A549 (cell line): ENCODE results near the gene SMIM27. TPM values are rescaled to one million over a fixed set of nuclear protein-coding genes. Genes with fewer than 3 reads are reported as not detected.

Experiments used
- ATAC-seq, 2 experiments: fragments of 200-7000 bp in 1 of 2; fragments of >200 bp in 1 of 2; cut with Nextera tagmentation in 1 of 2; cut with Tn5 transposase in 1 of 2; 3 replicates each; pipeline versions ENCODE4 v1.8.0 to v1.9.1; 2018 to 2020; ENCODE audit warnings: mild to moderate bottlenecking in 1 of 2, moderate library complexity in 1 of 2
- CTCF ChIA-PET: fragments of 300-600 bp; sonication (Branson Sonifier 250); formaldehyde crosslinking; extraction: SDS; loops from one replicate; lab custom pipeline; 2021; ENCODE audit warnings: antibody characterized with exemption, inconsistent platforms; lab: Yijun Ruan, JAX
- POLR2A ChIA-PET: fragments of 350-600 bp; formaldehyde crosslinking; extraction: SDS; loops from one replicate; lab custom pipeline; 2021; ENCODE audit warnings: antibody characterized with exemption, inconsistent platforms; lab: Yijun Ruan, JAX
- DNase-seq, 2 experiments: peaks; one replicate each; pipeline versions ENCODE4 v3.0.0 to v3.0.0-alpha.2; 2011 to 2016; ENCODE audit warnings: low read depth in 1 of 2, low spot score in 1 of 2
- FAIRE-seq: peaks from 2 replicates; lab custom pipeline; 2011; peaks lifted over from hg19 to GRCh38; lab: Jason Lieb, UNC
- H3K27ac ChIP-seq, 2 experiments: fragments of >200 bp; sonication (Bioruptor Twin); formaldehyde crosslinking; 3 replicates each; pipeline ENCODE4 v1.5.1; 2016 to 2017
- H3K4me1 ChIP-seq: fragments of >200 bp; sonication (Bioruptor Twin); formaldehyde crosslinking; 3 replicates; pipeline ENCODE4 v1.6.1; 2016
- H3K4me2 ChIP-seq: fragments of >200 bp; sonication (Bioruptor Twin); formaldehyde crosslinking; 3 replicates; pipeline ENCODE4 v1.6.1; 2016
- H3K4me3 ChIP-seq: fragments of >200 bp; sonication (Bioruptor Twin); formaldehyde crosslinking; 3 replicates; pipeline ENCODE4 v1.5.1; 2016
- H3K9me3 ChIP-seq: fragments of >200 bp; sonication (Bioruptor Twin); formaldehyde crosslinking; 3 replicates; pipeline ENCODE4 v1.6.1; 2016
- CBX2 ChIP-seq: fragments of 200-600 bp; sonication (generic); IDR thresholded peaks from 2 replicates; pipeline ENCODE4 v1.6.1; 2016; ENCODE audit warnings: low read depth, mild to moderate bottlenecking, borderline replicate concordance
- CEBPB ChIP-seq, 2 experiments: fragments of >200 bp in 1 of 2; sonication (Bioruptor Twin) in 1 of 2; formaldehyde crosslinking in 1 of 2; IDR thresholded peaks; 2 replicates each; pipeline ENCODE4 v1.6.1; 2012 to 2016
- CHD2 ChIP-seq: fragments of 150-350 bp; IDR thresholded peaks from 2 replicates; pipeline ENCODE4 v1.6.1; 2014; ENCODE audit warnings: low read length; ENCODE audit not compliant: partially characterized antibody
- EHF ChIP-seq: fragments of 250-450 bp; sonication (Bioruptor Pico); IDR thresholded peaks from 2 replicates; pipeline ENCODE4 v1.5.0; 2020; ENCODE audit warnings: mild to moderate bottlenecking
- ELK1 ChIP-seq: fragments of 150-350 bp; IDR thresholded peaks from 2 replicates; pipeline ENCODE4 v1.6.1; 2014; ENCODE audit warnings: low read depth, mild to moderate bottlenecking, low read length
- ESRRA ChIP-seq: fragments of 150-350 bp; IDR thresholded peaks from 2 replicates; pipeline ENCODE4 v1.6.1; 2014; ENCODE audit warnings: mild to moderate bottlenecking, low read length, borderline replicate concordance
- FOSL2 ChIP-seq, 2 experiments: fragments of 450-650 bp in 1 of 2; fragments of >200 bp in 1 of 2; sonication (Bioruptor Twin) in 1 of 2; formaldehyde crosslinking; IDR thresholded peaks; 2 replicates each; pipeline versions ENCODE4 v1.5.0 to v1.6.1; 2016 to 2020; ENCODE audit warnings: mild to moderate bottlenecking in 1 of 2, moderate library complexity in 1 of 2
- FOXS1 ChIP-seq: fragments of 250-450 bp; sonication (Bioruptor Pico); IDR thresholded peaks from 2 replicates; pipeline ENCODE4 v1.5.0; 2020; ENCODE audit warnings: mild to moderate bottlenecking, moderate library complexity
- GATA3 ChIP-seq: IDR thresholded peaks from 2 replicates; pipeline ENCODE4 v1.6.1; 2012; ENCODE audit warnings: borderline replicate concordance
- HDAC2 ChIP-seq: fragments of 200-600 bp; sonication (generic); IDR thresholded peaks from 2 replicates; pipeline ENCODE4 v1.6.1; 2016
- HOXB13 ChIP-seq: fragments of 250-450 bp; sonication (Bioruptor Pico); IDR thresholded peaks from 2 replicates; pipeline ENCODE4 v1.5.0; 2020; ENCODE audit warnings: low read depth, mild to moderate bottlenecking, moderate library complexity
- JUN ChIP-seq, 2 experiments: fragments of >200 bp; sonication (Bioruptor Twin); formaldehyde crosslinking; IDR thresholded peaks; 2 replicates in 1 of 2; 3 replicates in 1 of 2; pipeline ENCODE4 v1.6.1; 2016 to 2017
- KDM1A ChIP-seq: fragments of 200-600 bp; sonication (generic); IDR thresholded peaks from 2 replicates; pipeline ENCODE4 v1.6.1; 2016; ENCODE audit warnings: low read depth, mild to moderate bottlenecking
- MAZ ChIP-seq: fragments of 150-350 bp; IDR thresholded peaks from 2 replicates; pipeline ENCODE4 v1.6.1; 2014; ENCODE audit warnings: antibody characterized with exemption, low read depth, low read length, borderline replicate concordance
- RAD21 ChIP-seq, 2 experiments: fragments of >200 bp in 1 of 2; sonication (Bioruptor Twin) in 1 of 2; formaldehyde crosslinking in 1 of 2; IDR thresholded peaks in 1 of 2; conservative IDR thresholded peaks in 1 of 2; 2 replicates in 1 of 2; 3 replicates in 1 of 2; pipeline ENCODE4 v1.6.1; 2012 to 2018; ENCODE audit warnings: inconsistent platforms in 1 of 2
- RCOR1 ChIP-seq: fragments of 150-350 bp; IDR thresholded peaks from 2 replicates; pipeline ENCODE4 v1.6.1; 2014; ENCODE audit warnings: antibody characterized with exemption, low read length, low read depth
- RNF2 ChIP-seq: fragments of 200-600 bp; sonication (generic); IDR thresholded peaks from 2 replicates; pipeline ENCODE4 v1.6.1; 2016; ENCODE audit warnings: low read depth, mild to moderate bottlenecking, antibody characterized with exemption, moderate library complexity, borderline replicate concordance
- SMC3 ChIP-seq: fragments of >200 bp; sonication (Bioruptor Twin); formaldehyde crosslinking; IDR thresholded peaks from 3 replicates; pipeline ENCODE4 v1.6.1; 2018; ENCODE audit warnings: inconsistent platforms
- SREBF2 ChIP-seq: fragments of 450-650 bp; IDR thresholded peaks from 2 replicates; pipeline ENCODE4 v1.6.1; 2014; ENCODE audit warnings: mild to moderate bottlenecking, moderate library complexity
- TP53 ChIP-seq: fragments of 250-450 bp; sonication (Bioruptor Pico); IDR thresholded peaks from 2 replicates; pipeline ENCODE4 v1.5.0; 2021; ENCODE audit warnings: mild to moderate bottlenecking, moderate library complexity
- ZC3H11A ChIP-seq: fragments of 450-650 bp; IDR thresholded peaks from 2 replicates; pipeline ENCODE4 v1.6.1; 2014; ENCODE audit warnings: antibody characterized with exemption, mild to moderate bottlenecking
- ZSCAN20 ChIP-seq: fragments of 250-450 bp; sonication (Bioruptor Pico); IDR thresholded peaks from 2 replicates; pipeline ENCODE4 v1.8.0; 2022; ENCODE audit warnings: mild to moderate bottlenecking, moderate library complexity
- WGBS: methylation state at CpG from one replicate; pipeline ENCODE4 v1.1.6; 2017; ENCODE audit errors: missing lambda C conversion rate; 5-methylcytosine and 5-hydroxymethylcytosine counted together
- polyA plus RNA-seq, 4 experiments: library from polyadenylated mRNA; depleted of rRNA in 3 of 4; stranded (reverse); fragments of >200 nt; fragmentation: RNase III in 1 of 4; extraction: RNeasy Plus Mini Kit Qiagen cat#74134 plus additional on column Dnase treatment in 1 of 4; gene quantifications; 2 replicates in 3 of 4; 3 replicates in 1 of 4; pipeline ENCODE4 v1.2.3, GENCODE V29; 2011 to 2017

Gene SMIM27
- polyA plus RNA-seq, 2 of the 4 experiments (the other 2 are of a cell fraction): 12.4 to 21.1 TPM

GRCh38 chr9:32526041-32526706, 26.0 kb upstream of the SMIM27 start, which contains the start of gene RIGI (continued):
- no peak for TF ChIP-seq ELK1
- TF ChIP-seq JUN (IDR thresholded peaks at IDR 0.05): 0 out of 5 replicates have a peak, but pooled peaks of 1 of the 2 experiments have one; percentile 29
- no peak for TF ChIP-seq KDM1A
- TF ChIP-seq CBX2: no peak
- TF ChIP-seq MAZ: no peak
- no peak for TF ChIP-seq HOXB13 (CRISPR knock-in tag)
- TF ChIP-seq SMC3: peak; percentile 78
- no peak for TF ChIP-seq SREBF2
- TF ChIP-seq TP53 (CRISPR knock-in tag): no peak
- TF ChIP-seq FOSL2 (IDR thresholded peaks at IDR 0.05): no peak
- no peak for TF ChIP-seq FOSL2 (CRISPR knock-in tag; IDR thresholded peaks at IDR 0.05)

- POLR2A ChIA-PET: interaction anchor here (0.8 to 2.7 kb wide), 4 partner anchors 23 to 148 kb away, joined by 3 to 25 read pairs (median 12); partner anchors contain the start of gene ACO1
- H3K4me1 ChIP-seq: peaks cover 6% of the 10 kb centered on the region; the same call in 2 of the 3 replicates
Observed at GRCh38 chr9:32526707-32527048, 25.4 kb upstream of the SMIM27 start.

GRCh38 chr9:32533336-32533735, 18.8 kb upstream of the SMIM27 start:
- Histone ChIP-seq H3K9me3 (peaks cover 11% of the 10 kb centered on the region; the same call in 1 of the 3 replicates), H3K4me2 (no peak overlapping the region), H3K4me1 (no peaks in the 10 kb centered on the region), H3K27ac (no peak overlapping the region), H3K4me3 (no peak overlapping the region)
- no peak for TF ChIP-seq CHD2
- FAIRE-seq (no peak), ATAC-seq (no peak), DNase-seq (no peak)
- CTCF ChIA-PET: interaction anchor here (0.6 to 2.0 kb wide), 5 partner anchors 39 to 455 kb away, joined by 3 to 7 read pairs (median 5); no protein-coding TSS in a partner anchor
- POLR2A ChIA-PET: no interaction called here
- 87% methylated on average over 6 of the region's 6 CpGs for WGBS

More at GRCh38 chr9:32526707-32527048, 25.4 kb upstream of the SMIM27 start:
- FAIRE-seq (no peak), ATAC-seq (no peak), DNase-seq (no peak)
- Histone ChIP-seq H3K4me2 (peak overlapping the region; percentile 82), H3K27ac (peak overlapping the region in 1 of 2 experiments; percentile 83; a peak in 3 of 6 replicates), H3K4me3 (peak overlapping the region; percentile 58), H3K9me3 (peaks cover 11% of the 10 kb centered on the region; the same call in 1 of the 3 replicates)
- WGBS: 3% methylated on average over 2 of the region's 2 CpGs
- CTCF ChIA-PET: interaction anchor here (0.6 to 10.2 kb wide), 28 partner anchors 9 to 452 kb away, joined by 3 to 159 read pairs (median 5); partner anchors contain the start of genes ACO1 and NDUFB6
- TF ChIP-seq RAD21 (conservative IDR thresholded peaks at IDR 0.05 in 1 of 2, IDR thresholded peaks at IDR 0.05 in 1 of 2) (no peak), ELK1 (no peak), ZC3H11A (no peak), RNF2 (no peak), FOXS1 (CRISPR knock-in tag) (no peak), HDAC2 (no peak), EHF (CRISPR knock-in tag) (no peak), CHD2 (no peak), ZSCAN20 (CRISPR knock-in tag) (no peak), ESRRA (no peak), GATA3 (no peak), RCOR1 (no peak), CEBPB (IDR thresholded peaks at IDR 0.05) (no peak)
